GM10248 (cell line): ENCODE data around the gene SLC16A3.

Experiments used
- CTCF ChIA-PET: fragments of 300-600 bp; sonication (Branson Sonifier 250); formaldehyde crosslinking; extraction: SDS; loops from one replicate; lab custom pipeline; 2021; ENCODE audit warnings: antibody characterized with exemption; lab: Yijun Ruan, JAX
- POLR2A ChIA-PET: fragments of 350-650 bp; sonication (Branson Sonifier 250); formaldehyde crosslinking; extraction: SDS; loops from one replicate; lab custom pipeline; 2020; ENCODE audit warnings: antibody characterized with exemption; lab: Yijun Ruan, JAX
- DNase-seq: peaks from one replicate; pipeline ENCODE4 v3.0.0; 2012; ENCODE audit errors: extremely low spot score
- TF ChIP-seq, protein P1 (sequence below): IDR thresholded peaks from 2 replicates; pipeline ENCODE4 v1.5.1; 2012; ENCODE audit warnings: mild to moderate bottlenecking, low read depth; ENCODE audit errors: extremely low read depth, missing control alignments, control extremely low read depth

The SLC16A3 gene

DNA sequence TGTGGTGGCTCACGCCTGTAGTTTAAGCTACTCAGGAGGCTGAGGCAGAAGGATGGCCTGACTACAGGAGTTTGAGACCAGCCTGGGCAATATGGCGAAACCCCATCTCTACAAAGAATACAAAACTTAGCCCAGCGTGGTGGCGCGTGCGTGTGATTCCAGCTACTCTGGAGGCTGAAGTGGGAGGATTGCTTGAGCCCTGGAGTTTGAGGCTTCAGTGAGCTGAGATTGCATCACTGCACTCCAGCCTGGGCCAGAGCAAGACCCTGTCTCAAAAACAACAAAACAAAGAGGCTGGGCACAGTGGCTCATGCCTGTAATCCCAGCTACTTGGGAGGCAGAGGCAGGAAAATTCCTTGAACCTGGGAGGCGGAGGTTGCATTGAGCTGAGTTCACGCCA, 51.7 kb downstream of the SLC16A3 start:
- TF ChIP-seq, protein P1, sequence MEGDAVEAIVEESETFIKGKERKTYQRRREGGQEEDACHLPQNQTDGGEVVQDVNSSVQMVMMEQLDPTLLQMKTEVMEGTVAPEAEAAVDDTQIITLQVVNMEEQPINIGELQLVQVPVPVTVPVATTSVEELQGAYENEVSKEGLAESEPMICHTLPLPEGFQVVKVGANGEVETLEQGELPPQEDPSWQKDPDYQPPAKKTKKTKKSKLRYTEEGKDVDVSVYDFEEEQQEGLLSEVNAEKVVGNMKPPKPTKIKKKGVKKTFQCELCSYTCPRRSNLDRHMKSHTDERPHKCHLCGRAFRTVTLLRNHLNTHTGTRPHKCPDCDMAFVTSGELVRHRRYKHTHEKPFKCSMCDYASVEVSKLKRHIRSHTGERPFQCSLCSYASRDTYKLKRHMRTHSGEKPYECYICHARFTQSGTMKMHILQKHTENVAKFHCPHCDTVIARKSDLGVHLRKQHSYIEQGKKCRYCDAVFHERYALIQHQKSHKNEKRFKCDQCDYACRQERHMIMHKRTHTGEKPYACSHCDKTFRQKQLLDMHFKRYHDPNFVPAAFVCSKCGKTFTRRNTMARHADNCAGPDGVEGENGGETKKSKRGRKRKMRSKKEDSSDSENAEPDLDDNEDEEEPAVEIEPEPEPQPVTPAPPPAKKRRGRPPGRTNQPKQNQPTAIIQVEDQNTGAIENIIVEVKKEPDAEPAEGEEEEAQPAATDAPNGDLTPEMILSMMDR = no peak
- no peak for DNase-seq
- POLR2A ChIA-PET = interaction anchor here (0.6 kb wide), 1 partner anchor 236 kb away, joined by 7 read pairs; no protein-coding TSS in a partner anchor
- CTCF ChIA-PET = interaction anchor here (1.6 kb wide), 1 partner anchor 21 kb away, joined by 4 read pairs; no protein-coding TSS in a partner anchor

DNA sequence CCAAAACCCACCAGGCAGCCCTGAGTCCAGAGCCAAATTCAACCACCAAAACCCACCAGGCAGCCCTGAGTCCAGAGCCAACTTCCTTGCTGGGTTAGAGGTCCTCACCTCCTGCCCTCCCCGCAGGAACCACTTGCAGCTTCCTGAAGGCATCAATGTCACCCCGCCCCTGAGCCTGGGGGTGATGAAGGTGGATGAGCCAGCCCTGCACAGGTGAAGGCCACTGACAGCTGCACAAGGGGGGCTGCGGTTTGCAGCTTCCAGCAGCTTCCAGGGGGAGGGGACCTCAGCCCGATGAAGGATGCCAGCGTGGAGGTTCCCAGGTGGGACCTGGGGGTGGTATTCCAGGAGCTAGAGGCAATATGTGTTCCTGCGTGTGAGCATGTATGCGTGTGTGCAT, 52.2 kb downstream of the SLC16A3 start:
- ChIA-PET CTCF (no interaction called here), POLR2A (no interaction called here)
- no peak for DNase-seq
- TF ChIP-seq, protein P1 = no peak

DNA sequence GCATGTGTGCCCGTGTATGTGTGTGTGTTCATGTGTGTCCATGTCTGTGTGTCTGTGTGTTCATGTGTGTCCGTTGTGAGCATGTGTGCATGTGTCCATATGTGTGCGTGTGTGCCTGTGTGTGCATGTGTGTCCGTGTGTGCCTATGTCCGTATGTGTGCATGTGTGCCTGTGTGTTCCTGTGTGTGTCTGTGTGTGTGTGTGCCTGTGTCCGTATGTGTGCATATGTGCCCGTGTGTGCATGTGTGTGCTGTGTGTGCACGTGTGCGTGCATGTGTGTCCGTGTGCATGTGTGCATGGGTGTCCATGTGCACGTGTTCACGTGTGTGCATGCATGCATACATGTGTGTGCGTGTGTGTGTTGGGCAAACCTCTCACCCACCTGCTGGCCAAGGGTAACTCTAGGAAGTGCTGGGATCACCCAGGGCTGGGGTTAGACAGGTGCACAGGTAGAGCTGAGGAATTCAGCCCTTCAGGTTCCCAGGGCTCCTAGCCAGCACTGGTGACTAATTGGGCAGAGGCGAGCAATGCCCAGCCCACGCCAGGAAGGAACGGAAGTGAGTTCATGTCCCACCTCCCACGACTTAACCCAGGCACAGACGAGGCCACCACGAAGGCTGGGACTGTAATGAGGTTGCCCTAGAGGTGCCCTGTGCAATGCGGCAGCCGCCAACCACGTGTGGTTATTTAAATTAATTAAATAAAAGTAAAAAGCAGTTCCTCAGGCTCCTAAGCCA, 52.8 kb downstream of the SLC16A3 start:
- ChIA-PET CTCF (no interaction called here), POLR2A (no interaction called here)
- TF ChIP-seq, protein P1 = no peak
- DNase-seq = no peak

DNA sequence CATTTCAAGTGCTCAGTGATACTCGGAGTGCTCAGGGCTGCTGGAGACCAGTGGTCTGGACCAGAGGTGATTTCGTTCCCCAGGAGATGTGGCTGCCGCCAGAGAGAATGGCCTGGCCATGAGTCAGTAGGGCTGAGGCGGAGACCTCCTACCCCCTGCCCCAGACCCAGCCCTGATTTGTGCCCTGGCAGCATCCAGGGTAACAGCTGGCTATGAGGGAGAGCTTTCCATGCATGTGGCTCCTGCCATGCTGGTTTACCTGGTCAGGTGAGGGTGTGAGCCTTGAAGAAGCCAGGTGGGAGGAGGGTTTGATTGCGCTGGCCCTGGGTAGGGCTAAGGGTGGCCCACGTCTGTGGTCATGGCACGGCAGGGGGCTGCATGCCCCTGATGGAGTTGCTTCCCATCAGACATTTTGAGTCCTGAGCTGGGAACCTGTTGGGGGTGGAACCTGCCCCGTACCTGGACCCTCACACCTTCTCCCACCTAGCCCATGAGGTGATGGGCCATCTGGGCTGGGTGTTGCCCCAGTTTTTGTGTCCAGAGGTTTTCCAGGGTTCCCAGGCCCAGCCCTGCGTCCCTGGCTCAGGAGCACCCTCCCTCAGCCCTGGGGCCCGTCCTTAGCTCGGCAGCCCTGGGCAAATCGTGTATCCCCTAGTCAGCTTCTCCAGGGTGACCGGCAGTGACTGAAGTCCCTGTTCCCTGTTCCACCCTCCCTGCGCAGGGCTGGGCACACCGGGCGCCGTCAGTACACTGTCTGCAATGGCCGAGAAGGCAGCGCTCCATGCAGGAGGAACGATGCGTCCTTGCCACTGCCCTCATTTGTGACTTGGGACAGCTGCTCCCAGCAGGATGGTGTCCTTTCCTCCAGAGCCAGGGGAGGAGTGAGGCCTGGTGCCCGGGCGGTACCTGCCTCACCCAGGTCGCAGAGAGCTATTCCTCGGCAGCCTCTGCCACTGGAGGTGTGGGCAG, 53.7 kb downstream of the SLC16A3 start:
- ChIA-PET POLR2A (no interaction called here), CTCF (interaction anchor here (0.7 to 2.0 kb wide), 5 partner anchors 10 to 76 kb away, joined by 4 to 5 read pairs (median 4); no protein-coding TSS in a partner anchor)
- no peak for DNase-seq
- TF ChIP-seq, protein P1 = no peak

DNA sequence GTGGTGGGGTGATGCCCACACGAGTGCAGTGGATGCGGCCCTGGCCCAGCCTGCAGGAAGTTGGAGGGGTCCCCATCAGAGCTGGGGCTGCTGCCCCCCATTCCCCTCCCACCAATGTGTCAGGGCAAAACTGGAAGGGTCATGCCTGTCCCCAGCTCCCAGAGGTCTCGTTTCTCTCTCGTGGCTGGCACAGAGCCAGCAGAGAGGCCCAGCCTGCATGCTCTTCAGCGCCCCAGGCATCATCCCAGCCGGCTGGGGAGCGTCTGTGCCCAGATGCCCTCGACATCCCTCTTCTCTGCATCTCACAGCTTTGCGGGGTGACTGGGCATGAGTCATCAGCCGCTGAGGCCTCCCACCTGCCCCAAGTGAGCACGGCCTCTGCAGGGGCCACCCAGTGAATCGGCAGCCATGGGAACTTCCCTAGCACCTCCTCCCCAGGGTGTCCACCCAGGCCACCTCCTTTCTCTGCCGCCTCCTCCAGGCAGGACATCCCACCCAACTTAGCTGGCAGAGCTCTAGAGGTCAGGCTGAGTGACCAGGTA, 54.4 kb downstream of the SLC16A3 start:
- ChIA-PET CTCF (interaction anchor here (0.7 to 2.0 kb wide), 5 partner anchors 9 to 77 kb away, joined by 4 to 5 read pairs (median 4); no protein-coding TSS in a partner anchor), POLR2A (no interaction called here)
- DNase-seq = no peak
- TF ChIP-seq, protein P1 = no peak

DNA sequence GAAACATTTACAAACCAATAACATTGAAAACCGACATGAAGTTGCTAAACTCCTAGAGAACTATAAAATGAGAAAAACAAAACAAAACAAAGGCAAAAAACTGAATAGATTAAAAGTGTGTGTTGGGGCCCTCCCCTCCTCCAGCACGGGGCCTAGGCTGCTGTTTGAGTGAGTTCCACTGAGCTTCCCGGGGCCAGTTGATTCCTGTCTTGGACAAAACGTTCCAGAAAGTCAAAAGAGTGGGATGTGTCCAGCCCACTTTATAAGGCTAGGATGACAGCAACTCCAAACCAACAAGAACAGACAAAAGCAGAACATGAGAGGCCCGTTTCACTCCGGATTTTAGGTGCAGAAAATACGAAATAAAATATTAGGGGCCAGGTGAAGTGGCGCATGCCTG, 56.3 kb downstream of the SLC16A3 start:
- ChIA-PET CTCF (interaction anchor here (1.1 to 1.6 kb wide), 4 partner anchors 11 to 40 kb away, joined by 3 to 4 read pairs (median 4); no protein-coding TSS in a partner anchor), POLR2A (interaction anchor here (0.8 kb wide), 1 partner anchor 270 kb away, joined by 3 read pairs; no protein-coding TSS in a partner anchor)
- no peak for DNase-seq
- TF ChIP-seq, protein P1 = no peak
